Epithelial cell of proximal tubule (primary cell): Measurements from ENCODE around the gene TMEM62. TPM values are rescaled to one million over a fixed set of nuclear protein-coding genes. Genes with fewer than 3 reads are reported as not detected.
A peak's percentile ranks its signal among the peaks of the same experiment; 100 is the strongest.

Experiments
- DNase-seq: peaks from one replicate; pipeline ENCODE4 v3.0.0-alpha.2; 2011; ENCODE audit warnings: low read depth
- H3K4me3 ChIP-seq: 2 replicates; pipeline ENCODE4 v1.5.1; 2011; ENCODE audit warnings: low read depth, mild to moderate bottlenecking, low read length
- CTCF ChIP-seq: conservative IDR thresholded peaks from 2 replicates; pipeline ENCODE4 v1.5.1; 2012; ENCODE audit warnings: low read depth, mild to moderate bottlenecking, low read length
- total RNA-seq: library from RNA; depleted of rRNA; stranded (reverse); fragments of >200 nt; gene quantifications from 2 replicates; pipeline ENCODE4 v1.2.3, GENCODE V29; 2015

Gene TMEM62
- 21.8 and 22.6 TPM in 2 replicates for total RNA-seq

DNA sequence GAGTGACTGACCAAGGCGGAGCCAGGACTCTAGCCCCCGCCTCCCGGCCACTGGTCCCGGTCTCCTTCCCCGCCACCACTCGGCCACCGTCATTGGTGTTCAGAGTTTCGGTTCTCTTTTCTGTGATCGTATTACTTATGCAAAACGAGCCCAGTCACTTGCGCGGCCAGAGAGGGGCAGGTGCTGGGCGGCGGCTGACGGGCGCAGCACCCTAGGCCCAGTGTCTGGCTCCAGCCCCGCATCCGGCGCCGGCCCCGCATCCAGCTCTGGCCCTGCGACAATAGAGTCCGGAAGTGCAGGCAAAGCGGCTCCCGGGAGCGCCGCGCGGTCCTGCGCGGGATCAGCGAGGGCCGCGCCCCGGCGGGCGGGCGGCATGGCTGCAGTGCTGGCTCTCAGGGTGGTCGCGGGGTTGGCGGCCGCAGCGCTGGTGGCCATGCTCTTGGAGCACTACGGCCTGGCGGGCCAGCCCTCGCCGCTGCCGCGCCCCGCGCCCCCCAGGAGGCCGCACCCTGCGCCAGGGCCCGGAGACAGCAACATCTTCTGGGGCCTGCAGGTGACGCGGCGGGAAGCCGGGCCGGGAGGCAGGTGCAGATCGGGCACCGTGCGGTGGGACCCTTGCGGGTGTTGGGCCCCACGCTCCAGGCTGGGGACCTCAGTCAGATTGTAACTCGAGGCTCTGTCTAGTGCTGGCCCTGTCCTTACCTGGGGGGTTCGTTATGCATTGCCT lies at the start of gene TMEM62:
Gene TMEM62, plus strand, starts transcription at position 157 of the 727 bp plus-strand sequence. Its CDS starts 217 bp downstream, at position 374.
- TF ChIP-seq CTCF = no peak
- DNase-seq = no peak

DNA sequence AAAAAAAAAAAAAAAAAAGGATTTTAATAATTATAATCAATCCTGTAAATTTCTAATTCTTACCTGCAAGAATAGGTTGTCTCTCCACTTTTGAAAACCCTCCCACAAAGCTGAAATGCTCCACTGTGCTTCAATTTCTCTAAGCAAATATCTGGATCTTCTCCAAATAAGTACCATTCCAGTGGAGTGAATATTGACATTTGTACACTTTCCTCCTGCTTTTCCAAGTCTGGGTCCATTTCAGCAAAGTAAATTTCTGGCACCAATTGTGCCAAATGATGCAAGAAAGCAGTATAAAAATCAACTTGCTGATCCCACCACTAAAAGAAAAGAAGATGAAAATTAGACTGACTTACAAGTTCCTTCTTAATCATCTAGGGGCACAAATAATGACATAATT lies 47.5 kb upstream of the TMEM62 start:
- H3K4me3 ChIP-seq = no peak overlapping the region
- DNase-seq = no peak
- TF ChIP-seq CTCF = no peak

More for the DNA sequence above, at the start of gene TMEM62:
- peak within 1 kb of the TSS; percentile 90 for H3K4me3 ChIP-seq

GRCh38 chr15:43086551-43086950 lies 46.8 kb upstream of the TMEM62 start:
- TF ChIP-seq CTCF = no peak
- H3K4me3 ChIP-seq = no peak overlapping the region
- DNase-seq = no peak

- TF ChIP-seq CTCF = no peak
- H3K4me3 ChIP-seq = no peak overlapping the region
- no peak for DNase-seq
Measured at GRCh38 chr15:43091859-43092258, 41.5 kb upstream of the TMEM62 start.

- H3K4me3 ChIP-seq = no peak overlapping the region
- no peak for DNase-seq
- no peak for TF ChIP-seq CTCF
Measured at GRCh38 chr15:43093026-43093425, 40.4 kb upstream of the TMEM62 start.

DNA sequence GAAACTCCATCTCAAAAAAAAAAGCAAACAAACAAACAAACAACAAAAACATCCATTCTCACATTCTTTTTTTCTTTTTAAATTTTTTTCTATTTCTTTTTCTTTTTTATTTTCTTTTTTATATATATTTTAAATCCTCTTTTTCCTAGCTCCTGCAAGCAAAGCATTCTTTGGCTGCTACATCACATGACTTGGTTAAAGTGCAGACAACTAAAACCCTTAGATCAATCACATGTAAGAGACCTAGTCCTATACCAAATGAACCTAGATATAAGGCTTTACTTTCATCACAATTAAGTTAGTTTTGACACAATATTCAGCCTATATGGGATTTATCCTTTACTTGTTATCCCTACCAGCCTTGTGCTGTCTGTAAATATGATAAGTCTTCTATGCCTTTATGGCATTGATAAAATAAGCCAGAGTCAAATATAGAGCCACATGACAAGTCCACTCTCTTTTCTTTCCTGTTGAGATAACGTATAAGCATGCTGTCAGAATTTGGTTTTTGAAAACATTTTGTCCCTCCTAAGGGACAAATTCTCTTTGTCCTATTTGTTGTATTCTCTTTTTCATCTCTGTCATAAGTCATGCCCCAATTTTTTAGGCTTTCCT lies 38.9 kb upstream of the TMEM62 start:
- DNase-seq = no peak
- H3K4me3 ChIP-seq = no peak overlapping the region
- no peak for TF ChIP-seq CTCF
